Measurements from ENCODE around the gene NMNAT3.

GRCh38 chr3:139705631-139706030 lies 27.9 kb upstream of the NMNAT3 start:
- no peak for TF ChIP-seq CTCF (IDR thresholded peaks at IDR 0.05; ENCODE audit: low read depth, low read length, poor library complexity, severe bottlenecking)
- no peak for TF ChIP-seq EZH2phosphoT487 (IDR thresholded peaks at IDR 0.05; ENCODE audit: borderline replicate concordance, low read length)
